PFSK-1 (cell line): ENCODE data around the gene SCTR.

Experiments
- FOXP2 ChIP-seq: optimal IDR thresholded peaks from 2 replicates; pipeline ENCODE3; 2011; ENCODE audit warnings: borderline replicate concordance, control low read depth, inconsistent platforms; ENCODE audit not compliant: insufficient read depth; ENCODE audit errors: extremely low read length, extremely low read depth
- POLR2AphosphoS5 ChIP-seq: IDR thresholded peaks from 2 replicates; pipeline ENCODE4 v1.6.1; 2012; ENCODE audit warnings: low read depth, mild to moderate bottlenecking, control low read depth, low read length, moderate library complexity
- SIN3A ChIP-seq: IDR thresholded peaks from 2 replicates; pipeline ENCODE4 v1.6.1; 2012; ENCODE audit warnings: mild to moderate bottlenecking, low read length, moderate library complexity, borderline replicate concordance; ENCODE audit not compliant: insufficient read depth
- TAF1 ChIP-seq: IDR thresholded peaks from 2 replicates; pipeline ENCODE4 v1.6.1; 2012; ENCODE audit warnings: low read length, control low read depth, borderline replicate concordance; ENCODE audit not compliant: insufficient read depth
- TF ChIP-seq, protein P1 (sequence below), 2 experiments: IDR thresholded peaks; 2 replicates each; pipeline versions ENCODE4 v1.6.1 to v1.8.0; 2011 to 2012; ENCODE audit warnings: low read depth in 2 of 2, low read length in 2 of 2, control low read depth in 1 of 2, inconsistent platforms in 1 of 2, mild to moderate bottlenecking in 1 of 2, moderate library complexity in 1 of 2; ENCODE audit not compliant: insufficient read depth in 1 of 2

The SCTR gene

DNA sequence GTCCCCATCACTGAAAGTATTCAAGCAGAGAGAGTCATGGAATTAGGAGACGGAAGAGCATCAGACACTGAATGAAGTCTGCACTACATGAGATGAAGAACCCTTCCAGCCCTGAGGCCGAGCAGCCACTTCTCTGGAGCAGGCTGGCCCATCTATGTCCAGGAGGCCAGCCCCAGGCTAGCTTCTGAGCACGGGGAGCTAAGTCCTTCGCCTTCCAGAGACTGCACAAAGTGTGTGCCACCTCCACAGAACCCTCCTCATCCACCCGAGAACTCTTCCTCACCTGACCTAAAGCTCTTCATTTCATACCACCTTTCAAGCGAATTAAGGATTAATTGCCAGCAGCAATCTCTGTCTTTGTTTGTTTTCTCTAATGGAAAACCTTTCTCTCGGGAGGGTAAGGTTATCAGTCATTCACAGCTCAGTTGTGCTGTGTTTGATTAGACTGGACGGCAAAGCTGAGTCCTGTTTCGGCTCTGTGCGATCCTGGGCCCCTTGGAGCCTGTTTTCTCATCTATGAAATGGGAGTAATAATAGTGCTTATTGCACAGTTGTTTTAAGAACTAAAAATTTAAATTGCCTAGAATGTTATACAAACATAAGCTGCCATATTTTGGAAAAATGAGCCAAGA lies 38.0 kb downstream of the SCTR start:
- no peak for TF ChIP-seq SIN3A
- TF ChIP-seq, protein P1, sequence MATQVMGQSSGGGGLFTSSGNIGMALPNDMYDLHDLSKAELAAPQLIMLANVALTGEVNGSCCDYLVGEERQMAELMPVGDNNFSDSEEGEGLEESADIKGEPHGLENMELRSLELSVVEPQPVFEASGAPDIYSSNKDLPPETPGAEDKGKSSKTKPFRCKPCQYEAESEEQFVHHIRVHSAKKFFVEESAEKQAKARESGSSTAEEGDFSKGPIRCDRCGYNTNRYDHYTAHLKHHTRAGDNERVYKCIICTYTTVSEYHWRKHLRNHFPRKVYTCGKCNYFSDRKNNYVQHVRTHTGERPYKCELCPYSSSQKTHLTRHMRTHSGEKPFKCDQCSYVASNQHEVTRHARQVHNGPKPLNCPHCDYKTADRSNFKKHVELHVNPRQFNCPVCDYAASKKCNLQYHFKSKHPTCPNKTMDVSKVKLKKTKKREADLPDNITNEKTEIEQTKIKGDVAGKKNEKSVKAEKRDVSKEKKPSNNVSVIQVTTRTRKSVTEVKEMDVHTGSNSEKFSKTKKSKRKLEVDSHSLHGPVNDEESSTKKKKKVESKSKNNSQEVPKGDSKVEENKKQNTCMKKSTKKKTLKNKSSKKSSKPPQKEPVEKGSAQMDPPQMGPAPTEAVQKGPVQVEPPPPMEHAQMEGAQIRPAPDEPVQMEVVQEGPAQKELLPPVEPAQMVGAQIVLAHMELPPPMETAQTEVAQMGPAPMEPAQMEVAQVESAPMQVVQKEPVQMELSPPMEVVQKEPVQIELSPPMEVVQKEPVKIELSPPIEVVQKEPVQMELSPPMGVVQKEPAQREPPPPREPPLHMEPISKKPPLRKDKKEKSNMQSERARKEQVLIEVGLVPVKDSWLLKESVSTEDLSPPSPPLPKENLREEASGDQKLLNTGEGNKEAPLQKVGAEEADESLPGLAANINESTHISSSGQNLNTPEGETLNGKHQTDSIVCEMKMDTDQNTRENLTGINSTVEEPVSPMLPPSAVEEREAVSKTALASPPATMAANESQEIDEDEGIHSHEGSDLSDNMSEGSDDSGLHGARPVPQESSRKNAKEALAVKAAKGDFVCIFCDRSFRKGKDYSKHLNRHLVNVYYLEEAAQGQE (IDR thresholded peaks at IDR 0.05; ENCODE audit: insufficient read depth in 1 of 2, low read depth in 2 of 2, low read length in 2 of 2) = no peak
- TF ChIP-seq POLR2AphosphoS5 = no peak
- no peak for TF ChIP-seq TAF1
- no peak for TF ChIP-seq FOXP2

DNA sequence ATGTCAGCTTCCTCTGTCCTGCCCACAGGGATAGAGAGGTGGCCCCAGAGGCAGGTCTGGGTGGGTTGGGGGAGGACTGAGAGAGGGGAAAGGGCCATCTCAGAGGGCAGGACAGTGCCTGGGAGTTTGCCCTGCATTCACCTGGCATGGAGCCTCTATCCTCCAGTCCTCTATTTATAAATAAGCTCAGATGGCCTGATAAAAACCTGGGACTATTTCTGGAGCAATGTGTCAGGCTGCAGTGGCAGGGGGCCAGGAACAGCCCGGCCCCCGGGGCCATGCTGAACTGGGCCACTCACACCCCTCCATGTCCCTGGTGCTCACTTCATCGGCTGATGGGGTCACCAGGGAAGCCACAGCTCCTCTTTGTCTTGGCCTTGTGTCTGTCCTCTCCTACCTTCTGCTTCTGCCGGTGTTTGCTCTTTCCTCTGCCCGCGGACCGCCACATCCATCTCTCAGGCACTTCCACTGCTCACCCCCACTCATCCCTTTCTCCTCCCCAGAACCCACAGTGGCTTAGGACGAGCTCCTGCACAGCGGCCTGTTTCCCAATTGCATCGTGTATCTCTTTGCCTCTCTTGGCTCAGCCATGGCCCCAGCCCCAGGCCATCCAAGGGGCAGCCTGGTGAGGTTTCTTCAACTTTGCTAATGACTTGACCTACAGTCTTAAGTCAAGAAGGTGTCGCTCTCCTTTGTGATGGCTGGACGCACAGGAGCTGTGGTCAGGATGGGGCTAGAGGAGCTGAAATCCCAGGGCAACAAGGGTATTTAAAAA lies 38.8 kb downstream of the SCTR start:
- no peak for TF ChIP-seq POLR2AphosphoS5
- TF ChIP-seq FOXP2 = no peak
- TF ChIP-seq TAF1 = no peak
- TF ChIP-seq, protein P1 (IDR thresholded peaks at IDR 0.05; ENCODE audit: insufficient read depth in 1 of 2, low read depth in 2 of 2, low read length in 2 of 2) = no peak
- no peak for TF ChIP-seq SIN3A

DNA sequence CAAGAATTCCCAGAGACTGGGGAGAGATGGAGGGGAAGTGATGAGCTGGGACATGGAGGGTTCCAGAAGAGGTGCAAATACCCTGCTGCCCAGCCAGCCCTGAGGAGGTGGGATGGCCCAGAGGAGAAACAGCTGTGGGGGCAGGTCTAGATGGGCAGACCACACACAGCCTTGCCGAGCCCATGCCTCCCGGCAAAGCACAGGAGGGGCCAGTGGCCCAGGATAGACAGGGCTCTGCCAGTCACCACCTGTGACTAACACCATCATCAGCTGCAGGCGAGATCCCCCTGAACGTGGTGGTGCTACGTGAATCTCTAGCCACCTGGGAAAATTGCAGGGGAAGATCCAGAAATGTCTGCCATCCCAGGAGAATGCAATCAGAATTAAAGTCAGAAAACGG lies 39.4 kb downstream of the SCTR start:
- TF ChIP-seq POLR2AphosphoS5 = no peak

DNA sequence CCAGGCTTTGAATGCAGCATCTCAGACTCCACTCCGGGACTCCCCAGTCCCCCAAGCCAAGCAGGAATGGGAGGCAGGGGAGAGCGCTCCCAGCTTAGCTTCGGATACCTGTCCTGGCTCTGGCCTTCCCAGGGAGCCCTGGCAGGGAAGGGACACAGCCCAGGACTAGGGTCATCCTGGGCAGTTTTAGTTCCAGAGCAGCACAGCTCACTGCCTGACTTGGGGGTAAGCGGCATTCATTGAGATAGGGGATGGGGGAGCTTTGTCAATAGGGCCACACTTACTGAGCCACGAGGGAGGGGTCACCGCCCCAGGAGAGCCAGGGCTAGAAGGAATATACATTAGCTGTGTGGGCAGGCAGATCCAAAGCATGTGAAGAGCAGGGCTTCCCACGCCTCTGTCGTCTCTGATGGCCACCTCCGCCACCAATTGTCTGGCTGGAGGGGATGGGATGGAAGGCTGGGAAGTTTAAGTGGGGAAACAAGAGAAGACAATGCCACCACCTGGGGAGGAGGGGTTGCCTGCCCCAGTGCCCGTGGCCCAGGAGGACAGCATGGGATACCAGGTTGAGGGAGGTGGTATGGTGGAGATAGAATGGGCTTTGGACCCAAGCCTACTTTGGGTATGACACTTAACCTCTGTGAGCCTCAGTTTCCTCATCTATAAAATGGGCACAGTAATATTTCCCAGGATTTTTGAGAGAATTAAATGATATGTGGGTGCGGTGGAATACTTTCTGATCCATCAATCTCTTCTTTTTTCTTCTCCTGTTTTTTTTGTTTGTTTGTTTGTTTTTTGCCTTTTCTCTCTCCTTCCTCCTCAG lies 40.2 kb downstream of the SCTR start:
- no peak for TF ChIP-seq POLR2AphosphoS5
- TF ChIP-seq, protein P1 (IDR thresholded peaks at IDR 0.05; ENCODE audit: insufficient read depth in 1 of 2, low read depth in 2 of 2, low read length in 2 of 2) = no peak
- TF ChIP-seq FOXP2 = no peak
- no peak for TF ChIP-seq TAF1
- TF ChIP-seq SIN3A = no peak

DNA sequence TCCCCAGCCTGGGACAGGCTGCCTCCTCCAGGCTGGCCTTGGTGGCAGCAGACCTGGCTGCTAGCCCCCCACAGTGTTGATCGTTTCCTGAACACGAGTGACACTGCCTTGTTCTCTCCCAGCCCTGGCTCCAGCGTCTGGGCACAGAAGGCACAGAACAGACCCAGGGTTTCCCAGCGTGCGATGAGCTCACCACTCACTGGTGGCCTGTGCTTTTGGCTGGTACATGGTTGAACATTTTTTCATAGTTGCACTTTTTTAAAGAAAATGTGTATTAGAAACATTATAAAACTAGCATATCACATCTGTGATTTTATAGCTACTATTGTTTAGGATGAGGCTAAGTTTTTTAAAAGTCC lies 40.9 kb downstream of the SCTR start:
- TF ChIP-seq, protein P1 (IDR thresholded peaks at IDR 0.05; ENCODE audit: insufficient read depth in 1 of 2, low read depth in 2 of 2, low read length in 2 of 2) = no peak
- TF ChIP-seq TAF1 = no peak
- no peak for TF ChIP-seq SIN3A
- no peak for TF ChIP-seq FOXP2
